ENCODE measurements around the gene FAM83C. TPM values are rescaled to one million over a fixed set of nuclear protein-coding genes. Genes with fewer than 3 reads are reported as not detected.

FAM83C gene
- total RNA-seq, 1 experiment from 2014 or later = not detected

DNA sequence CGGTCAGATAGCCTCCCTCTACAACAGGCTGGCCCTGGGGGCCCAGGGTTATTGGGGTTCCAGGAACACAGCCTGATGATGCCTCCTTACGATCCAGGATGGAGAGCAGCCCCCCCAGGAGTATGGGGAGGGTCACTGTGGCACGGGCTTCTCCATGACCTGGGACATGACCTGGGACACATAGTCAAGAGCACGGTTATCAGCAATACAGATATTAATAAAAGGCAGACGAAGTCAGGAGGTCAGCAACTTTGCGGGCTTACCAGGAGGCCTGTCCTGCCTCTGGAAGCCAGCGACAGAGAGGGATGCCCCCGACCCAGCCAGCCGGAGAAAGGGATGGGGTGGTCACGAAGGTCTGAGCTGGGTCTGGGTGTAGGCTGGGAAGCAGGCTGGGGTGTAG is 15.1 kb downstream of the FAM83C start:
- H3K27me3 ChIP-seq (ENCODE audit: low read length) = no peaks in the 10 kb centered on the region
- BruUV-seq (replicated peaks) = no TSS peak
- H3K9me3 ChIP-seq (ENCODE audit: low read length) = no peaks in the 10 kb centered on the region
- H3K79me2 ChIP-seq (ENCODE audit: low read length) = peaks cover 29% of the 10 kb centered on the region
- peak overlapping the region; percentile 86 for H3K9ac ChIP-seq (ENCODE audit: low read length)
- intact Hi-C loops (cut with micrococcal nuclease) = no loop called here
- 0 out of 2 replicates have a peak overlapping the region, but pooled peaks have one; percentile 17 for H2AFZ ChIP-seq (ENCODE audit: low read length)
- H3K4me3 ChIP-seq (ENCODE audit: low read length) = peak overlapping the region; percentile 84
- peaks cover 12% of the 10 kb centered on the region for H3K4me1 ChIP-seq (ENCODE audit: insufficient read depth, low read length)
- peaks cover 20% of the 10 kb centered on the region for H3F3A ChIP-seq (ENCODE audit: low read length, unreplicated experiment)
- ChIA-PET POLR2A (ENCODE audit: unreplicated experiment) (interaction anchor here (1.4 kb wide), 1 partner anchor 132 kb away, joined by 3 read pairs; no protein-coding TSS in a partner anchor), CTCF (interaction anchor here (0.7 kb wide), 1 partner anchor 14 kb away, joined by 5 read pairs; no protein-coding TSS in a partner anchor)
- TF ChIP-seq EZH2phosphoT487 (IDR thresholded peaks at IDR 0.05; ENCODE audit: borderline replicate concordance, low read length) (no peak), CTCF (conservative IDR thresholded peaks at IDR 0.05; ENCODE audit: low read depth, low read length) (no peak), EZH2 (IDR thresholded peaks at IDR 0.05; ENCODE audit: low read length, unreplicated experiment) (no peak)
- ATAC-seq = no peak
- peaks cover 7% of the 10 kb centered on the region; the same call in 1 of the 2 replicates for H4K20me1 ChIP-seq (ENCODE audit: low read length)
- H3K27ac ChIP-seq (ENCODE audit: low read length) = peak overlapping the region; percentile 68
- no peak for DNase-seq
- no peaks in the 10 kb centered on the region for H3K9me2 ChIP-seq (replicated peaks; ENCODE audit: low read length)
- H3K36me3 ChIP-seq (ENCODE audit: low read depth, low read length) = peaks cover 38% of the 10 kb centered on the region
- peak overlapping the region; percentile 96 for H3K4me2 ChIP-seq (ENCODE audit: low read length)

GRCh38 chr20:35276408-35276807 is 15.8 kb downstream of the FAM83C start:
- no peaks in the 10 kb centered on the region for H3K27me3 ChIP-seq (ENCODE audit: low read length)
- TF ChIP-seq EZH2 (IDR thresholded peaks at IDR 0.05; ENCODE audit: low read length, unreplicated experiment) = no peak
- TF ChIP-seq EZH2phosphoT487 (IDR thresholded peaks at IDR 0.05; ENCODE audit: borderline replicate concordance, low read length) = no peak
- BruUV-seq (replicated peaks) = TSS peak; percentile 32
- H3F3A ChIP-seq (ENCODE audit: low read length, unreplicated experiment) = peaks cover 20% of the 10 kb centered on the region
- intact Hi-C loops (cut with micrococcal nuclease) = no loop called here
- peaks cover 34% of the 10 kb centered on the region for H3K36me3 ChIP-seq (ENCODE audit: low read depth, low read length)
- H3K79me2 ChIP-seq (ENCODE audit: low read length) = peaks cover 22% of the 10 kb centered on the region
- no peak overlapping the region for H2AFZ ChIP-seq (ENCODE audit: low read length)
- H3K4me2 ChIP-seq (ENCODE audit: low read length) = peak overlapping the region; percentile 96
- no peaks in the 10 kb centered on the region for H3K9me3 ChIP-seq (ENCODE audit: low read length)
- ATAC-seq = no peak
- ChIA-PET CTCF (no interaction called here), POLR2A (ENCODE audit: unreplicated experiment) (no interaction called here)
- H3K27ac ChIP-seq (ENCODE audit: low read length) = no peak overlapping the region
- DNase-seq = no peak
- H4K20me1 ChIP-seq (ENCODE audit: low read length) = peaks cover 5% of the 10 kb centered on the region; the same call in 1 of the 2 replicates
- no peak overlapping the region for H3K9ac ChIP-seq (ENCODE audit: low read length)
- H3K9me2 ChIP-seq (replicated peaks; ENCODE audit: low read length) = no peaks in the 10 kb centered on the region
- peak overlapping the region; percentile 84; the same call in 1 of the 2 replicates for H3K4me3 ChIP-seq (ENCODE audit: low read length)
- H3K4me1 ChIP-seq (ENCODE audit: insufficient read depth, low read length) = peaks cover 12% of the 10 kb centered on the region

- DNase-seq (no peak), ATAC-seq (no peak)
- ChIA-PET POLR2A (ENCODE audit: unreplicated experiment) (interaction anchor here (0.5 kb wide), 1 partner anchor 163 kb away, joined by 12 read pairs; no protein-coding TSS in a partner anchor), CTCF (no interaction called here)
- no peak overlapping the region for H3K4me2 ChIP-seq (ENCODE audit: low read length)
- no peaks in the 10 kb centered on the region for H3K9me3 ChIP-seq (ENCODE audit: low read length)
- no TSS peak for BruUV-seq (replicated peaks)
- H4K20me1 ChIP-seq (ENCODE audit: low read length) = peaks cover 4% of the 10 kb centered on the region; the same call in 1 of the 2 replicates
- peaks cover 20% of the 10 kb centered on the region for H3F3A ChIP-seq (ENCODE audit: low read length, unreplicated experiment)
- peaks cover 18% of the 10 kb centered on the region for H3K79me2 ChIP-seq (ENCODE audit: low read length)
- H3K4me3 ChIP-seq (ENCODE audit: low read length) = no peak overlapping the region
- peaks cover 30% of the 10 kb centered on the region for H3K36me3 ChIP-seq (ENCODE audit: low read depth, low read length)
- TF ChIP-seq EZH2 (IDR thresholded peaks at IDR 0.05; ENCODE audit: low read length, unreplicated experiment) = no peak
- no peak for TF ChIP-seq EZH2phosphoT487 (IDR thresholded peaks at IDR 0.05; ENCODE audit: borderline replicate concordance, low read length)
- TF ChIP-seq CTCF (conservative IDR thresholded peaks at IDR 0.05; ENCODE audit: low read depth, low read length) = no peak
- H3K9me2 ChIP-seq (replicated peaks; ENCODE audit: low read length) = no peaks in the 10 kb centered on the region
- peaks cover 12% of the 10 kb centered on the region for H3K4me1 ChIP-seq (ENCODE audit: insufficient read depth, low read length)
- H3K9ac ChIP-seq (ENCODE audit: low read length) = no peak overlapping the region
- H3K27me3 ChIP-seq (ENCODE audit: low read length) = no peaks in the 10 kb centered on the region
- intact Hi-C loops (cut with micrococcal nuclease) = no loop called here
- no peak overlapping the region for H2AFZ ChIP-seq (ENCODE audit: low read length)
- H3K27ac ChIP-seq (ENCODE audit: low read length) = no peak overlapping the region
Observed at GRCh38 chr20:35275741-35276251, 16.4 kb downstream of the FAM83C start.
